GM21367 (cell line): Measurements from ENCODE around the gene SLC7A8.

Experiments
- ATAC-seq: cut with Tn5 transposase; IDR thresholded peaks from one replicate; pipeline ENCODE4 v1.9.1; 2021; ENCODE audit not compliant: unreplicated experiment

SLC7A8 gene

DNA sequence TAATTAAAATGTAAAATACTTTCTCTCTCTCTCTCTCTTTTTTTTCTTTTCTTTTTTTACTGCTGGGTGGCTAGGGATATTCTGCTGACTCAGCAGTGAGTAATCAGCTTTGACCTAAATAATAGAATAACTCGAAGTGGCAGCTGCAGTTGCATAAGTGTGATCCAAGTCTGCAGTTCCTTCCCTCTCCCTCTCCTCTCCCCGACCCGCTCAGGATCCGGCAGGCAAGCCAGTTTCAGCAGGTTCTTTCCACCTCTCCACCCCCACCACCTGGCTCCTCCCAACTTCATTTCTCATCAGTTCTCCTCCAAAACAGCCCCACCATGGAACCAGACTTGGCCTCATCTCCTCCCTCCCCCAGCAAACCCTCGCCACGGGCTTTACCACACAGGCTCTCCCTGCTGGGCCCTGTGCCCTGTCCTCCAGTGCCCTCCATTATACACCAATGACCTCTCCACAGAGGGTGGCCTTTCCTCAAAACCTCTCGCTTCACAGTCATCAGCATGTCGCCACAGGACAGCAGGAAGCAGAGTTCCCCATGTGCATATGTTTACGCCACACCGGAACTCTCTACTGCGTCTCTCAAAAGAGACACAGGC, 22.4 kb downstream of the SLC7A8 start:
- ATAC-seq, result no peak

DNA sequence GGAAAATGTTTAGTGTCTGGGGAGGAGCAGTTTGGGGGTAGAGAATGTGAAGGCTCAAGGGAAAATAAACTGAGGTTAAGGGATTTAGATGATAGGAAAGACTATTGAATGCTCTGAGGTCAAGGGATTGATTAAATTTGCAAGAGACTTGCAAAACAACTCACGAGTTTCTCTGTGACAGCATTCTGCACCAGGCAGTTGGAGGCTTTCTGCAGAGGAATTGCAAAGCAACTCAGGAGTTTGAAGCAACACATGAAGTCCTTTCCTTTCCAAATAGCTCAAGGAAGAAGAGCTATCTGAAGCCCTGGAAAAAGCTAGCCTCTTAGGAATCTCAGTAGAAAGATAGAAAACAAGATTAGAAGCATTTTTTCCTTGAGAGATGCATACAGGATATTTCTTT, 23.9 kb downstream of the SLC7A8 start:
- ATAC-seq, result no peak

DNA sequence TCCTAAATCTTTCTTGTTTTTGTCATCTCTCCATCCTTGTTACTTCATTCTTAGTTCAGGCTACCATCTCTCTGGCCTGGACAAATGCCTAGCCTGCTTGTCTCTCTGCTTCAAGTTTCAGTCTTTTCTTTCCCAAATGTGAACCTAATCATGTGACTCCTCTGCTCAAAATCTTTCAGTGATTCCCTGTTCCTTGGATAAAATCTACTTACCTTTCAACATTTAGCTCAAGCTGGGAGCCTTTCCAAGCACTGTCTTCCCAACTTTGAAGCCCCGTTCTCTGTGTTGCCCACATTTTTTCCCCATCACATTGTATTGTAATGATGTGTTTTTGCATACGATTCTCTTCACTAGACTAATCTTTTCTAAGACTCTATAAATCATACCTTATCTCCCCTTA, 24.7 kb downstream of the SLC7A8 start:
- no peak for ATAC-seq

DNA sequence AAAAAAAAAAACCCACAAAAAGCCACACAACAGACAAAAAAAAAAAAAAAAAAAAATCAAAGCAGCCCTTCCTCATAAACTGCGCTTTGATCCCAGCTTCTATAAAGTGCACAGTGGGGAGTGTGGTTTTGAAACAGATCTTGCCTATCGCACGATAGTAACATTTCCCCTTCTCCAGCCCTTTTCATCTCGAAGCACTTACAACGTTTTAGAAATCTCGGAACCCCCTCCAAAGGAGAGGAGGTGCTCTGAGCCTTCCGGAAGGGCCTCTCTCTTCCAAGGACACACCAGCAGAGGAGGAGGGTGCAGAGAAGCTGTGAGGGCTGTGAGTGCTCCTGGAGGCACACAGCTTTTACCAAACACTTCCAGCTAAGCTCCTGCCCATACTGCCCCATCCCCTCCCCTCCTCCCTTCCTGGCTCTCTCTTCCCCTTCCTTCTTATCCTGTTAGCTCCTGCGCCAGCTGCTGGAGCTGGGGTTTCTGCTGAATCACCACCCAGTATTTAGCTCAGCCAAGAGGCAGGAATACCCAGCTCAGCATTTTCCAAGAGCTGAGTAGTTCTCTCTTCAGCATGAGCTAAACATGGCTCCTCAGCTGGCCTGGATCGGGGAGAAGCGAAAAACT, 28.4 kb downstream of the SLC7A8 start:
- ATAC-seq, result no peak

DNA sequence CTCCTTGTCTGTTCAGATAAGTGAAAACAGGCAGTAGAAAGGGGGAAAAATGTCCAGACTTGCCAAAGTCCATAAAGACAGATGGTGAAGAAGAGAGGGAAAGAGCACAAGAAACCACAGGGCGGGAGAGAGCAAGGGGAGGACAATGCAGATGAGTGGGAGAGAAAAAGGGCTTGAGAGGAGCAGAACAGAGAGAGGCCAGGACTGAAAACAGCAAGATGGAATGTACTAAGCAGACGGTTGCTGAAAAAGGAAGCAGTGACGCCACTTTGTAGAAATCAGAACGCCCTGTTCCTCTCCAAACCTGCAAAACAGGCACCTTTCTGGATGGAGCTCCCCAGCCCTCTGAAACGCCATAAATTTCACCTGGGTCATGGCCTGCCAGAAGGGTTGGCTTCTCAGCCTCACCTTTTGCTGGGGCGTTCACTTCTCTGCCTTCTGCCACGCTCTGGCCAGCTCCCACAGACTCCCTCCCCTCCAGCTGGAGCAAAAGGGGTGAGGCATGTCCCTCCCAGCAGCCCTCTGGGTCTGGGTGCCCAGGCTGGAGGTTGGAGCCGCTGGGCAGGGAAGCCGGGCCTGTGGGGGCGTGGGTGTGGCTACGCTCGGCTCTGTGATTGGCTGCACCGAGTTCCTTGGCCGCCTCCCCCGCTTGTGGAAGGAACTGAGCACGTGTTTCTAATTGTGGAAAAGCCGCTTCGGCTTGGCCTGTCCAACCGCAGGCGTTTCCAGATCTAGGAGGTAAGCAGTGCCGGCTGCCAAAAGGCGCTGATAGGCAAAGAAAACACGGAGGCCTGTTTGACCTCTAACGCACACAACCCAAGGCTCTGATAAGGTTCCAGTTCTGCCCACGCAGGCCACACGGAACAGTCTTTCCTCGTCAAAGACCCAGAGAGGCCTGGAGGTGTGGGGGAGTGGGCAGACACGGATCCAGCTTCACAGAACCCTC, 29.3 kb downstream of the SLC7A8 start:
- ATAC-seq, result no peak

DNA sequence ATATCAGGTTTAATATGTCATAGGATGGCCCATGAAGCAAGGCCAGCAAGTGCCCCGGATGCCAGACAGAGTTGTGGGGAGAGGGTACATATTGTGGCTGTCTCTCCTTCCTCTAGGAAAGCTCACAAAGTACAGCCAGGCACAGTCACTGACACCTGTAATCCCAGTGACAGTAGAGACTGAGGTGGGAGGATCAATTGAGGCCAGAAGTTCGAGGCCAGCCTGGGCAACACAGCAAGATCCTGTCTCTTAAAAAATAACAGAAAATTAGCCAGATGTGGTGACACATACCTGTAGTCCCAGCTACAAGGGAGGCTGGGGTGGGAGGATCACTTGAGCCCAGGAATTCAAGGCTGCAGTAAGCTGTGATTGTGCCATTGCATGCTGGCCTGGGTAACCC, 32.1 kb downstream of the SLC7A8 start:
- no peak for ATAC-seq

DNA sequence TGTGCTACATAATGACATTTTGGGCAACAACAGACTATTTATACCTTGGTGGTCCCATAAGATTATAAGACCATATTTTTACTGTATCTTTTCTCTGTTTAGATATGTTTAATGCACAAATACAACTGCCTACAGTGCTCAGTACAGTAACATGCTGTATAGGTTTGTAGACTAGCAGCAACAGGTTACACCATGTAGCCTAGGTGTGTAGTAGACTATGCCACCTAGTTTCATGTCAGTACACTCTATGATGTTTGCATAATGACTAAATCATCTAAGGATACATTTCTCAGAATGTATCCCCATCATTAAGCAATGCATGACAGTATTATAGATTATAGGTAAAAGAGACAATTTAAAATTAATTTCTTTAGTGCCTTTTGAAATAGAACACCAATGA, 33.7 kb downstream of the SLC7A8 start:
- ATAC-seq, result no peak

DNA sequence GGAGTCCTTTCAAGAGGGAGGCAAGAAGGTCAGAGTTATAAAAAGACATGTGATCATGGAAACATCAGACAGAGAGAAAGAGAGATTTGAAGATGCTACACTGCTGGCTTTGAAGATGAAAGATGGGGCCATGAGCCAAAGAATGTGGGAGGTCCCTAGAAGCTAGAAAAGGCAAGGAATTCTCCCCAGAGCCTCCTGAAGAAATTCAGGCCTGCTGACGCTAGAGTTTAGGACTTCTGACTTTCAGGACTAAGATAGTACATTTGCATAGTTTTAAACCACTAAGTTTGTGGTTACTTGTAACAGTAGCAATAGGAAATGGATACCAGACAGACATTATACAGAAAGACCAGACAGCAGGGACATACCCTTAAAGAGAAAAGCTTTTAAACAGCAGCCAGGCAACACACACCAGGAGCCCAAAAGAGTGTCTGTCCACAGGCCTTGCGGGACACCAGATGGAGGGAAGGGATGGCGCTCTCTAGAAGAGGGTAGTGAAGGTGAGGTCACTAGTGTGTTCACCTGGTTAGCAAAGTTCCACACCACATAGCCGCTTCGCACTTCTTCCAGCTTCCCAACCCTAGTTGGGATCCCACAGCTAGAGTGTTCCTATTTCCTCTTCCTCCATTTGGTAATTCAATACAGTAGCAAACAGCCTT, 34.7 kb downstream of the SLC7A8 start:
- no peak for ATAC-seq

DNA sequence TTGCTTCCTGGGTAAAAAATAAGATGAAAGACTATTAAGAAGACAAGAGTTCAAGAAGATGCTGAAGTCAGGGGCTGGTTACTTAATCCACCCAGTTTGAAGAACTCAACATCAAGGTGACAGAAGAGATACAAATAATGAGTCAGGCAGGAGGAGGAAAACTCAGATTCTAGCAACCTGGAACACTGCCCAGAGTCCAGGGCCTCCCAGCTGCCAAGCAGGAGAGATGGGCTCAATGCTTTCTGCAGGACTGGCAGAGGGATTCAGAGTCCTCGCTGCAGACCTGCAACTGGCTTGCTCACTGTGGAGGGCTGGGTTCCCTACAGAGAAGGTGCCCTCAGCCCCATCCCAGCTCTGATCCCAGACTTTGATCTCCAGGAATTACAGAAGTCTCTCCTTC, 35.8 kb downstream of the SLC7A8 start:
- no peak for ATAC-seq

DNA sequence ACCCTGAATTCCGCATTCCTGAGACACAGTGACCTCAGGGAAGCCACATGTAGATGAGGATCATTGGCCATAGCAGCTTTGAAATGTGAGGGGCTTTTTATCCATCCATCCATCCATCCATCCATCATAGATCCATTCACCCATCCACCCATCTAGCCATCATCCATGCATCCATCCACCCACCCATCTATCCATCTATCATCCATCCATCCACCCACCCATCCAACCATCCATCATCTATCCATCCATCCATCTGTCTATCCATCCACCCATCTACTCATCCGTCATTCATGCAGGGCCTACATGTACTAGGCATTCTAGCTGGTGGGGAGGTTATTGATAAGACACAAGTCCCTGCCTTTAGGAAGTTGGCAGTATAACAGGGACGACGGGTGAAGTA, 36.5 kb downstream of the SLC7A8 start:
- ATAC-seq, result no peak

DNA sequence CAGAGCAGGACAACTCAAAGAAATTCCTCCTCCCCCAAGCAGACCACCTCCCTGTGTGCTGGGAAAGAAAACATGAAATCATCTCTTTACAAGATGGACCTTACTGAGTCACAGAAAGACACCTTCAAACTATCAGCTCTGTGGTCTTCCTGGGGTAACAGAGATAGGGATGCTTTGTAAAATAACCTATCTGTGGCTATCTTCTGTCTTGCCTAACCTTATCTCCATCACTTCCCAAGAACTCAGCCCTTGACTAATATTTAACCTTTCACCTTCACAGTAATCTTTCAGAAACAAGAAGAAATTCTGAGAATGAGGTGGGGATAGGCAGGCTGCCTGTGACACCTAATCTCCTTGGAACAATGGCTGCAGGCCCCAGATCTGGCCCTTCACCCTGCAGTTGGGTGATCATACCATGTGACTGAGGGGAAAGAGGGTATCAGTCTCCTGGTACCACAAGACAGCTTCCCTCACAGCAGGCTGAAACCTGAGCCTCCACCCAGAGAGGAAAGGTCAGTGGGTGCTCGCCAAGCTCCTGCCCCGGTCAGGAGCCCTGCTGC, 37.0 kb downstream of the SLC7A8 start:
- ATAC-seq, result no peak

DNA sequence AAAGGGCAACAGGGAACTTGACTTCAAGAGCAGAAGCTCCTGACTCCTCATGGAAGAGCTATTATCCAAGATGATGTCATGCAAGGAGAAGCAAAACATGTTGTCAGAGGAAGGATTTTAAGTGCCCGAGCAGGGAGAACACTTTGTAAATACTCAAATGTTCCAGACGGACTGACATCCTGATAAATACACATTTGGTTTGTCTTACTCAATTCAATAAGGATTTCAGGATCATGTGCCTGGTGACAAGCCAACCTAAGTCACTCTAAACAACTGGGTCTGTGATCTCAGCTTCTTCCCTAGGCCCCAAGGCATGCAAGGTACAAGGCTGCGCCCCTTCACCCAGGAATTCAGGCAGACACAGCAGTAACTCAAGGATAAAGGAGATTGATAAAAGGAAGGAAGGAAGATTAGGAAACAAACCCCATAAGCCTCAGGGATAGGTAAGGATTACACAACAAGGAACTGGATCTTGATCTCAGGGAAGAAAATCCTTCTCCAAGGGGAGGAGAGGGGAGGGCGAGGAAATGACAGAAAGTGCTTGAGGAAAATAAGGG, 37.6 kb downstream of the SLC7A8 start:
- no peak for ATAC-seq

DNA sequence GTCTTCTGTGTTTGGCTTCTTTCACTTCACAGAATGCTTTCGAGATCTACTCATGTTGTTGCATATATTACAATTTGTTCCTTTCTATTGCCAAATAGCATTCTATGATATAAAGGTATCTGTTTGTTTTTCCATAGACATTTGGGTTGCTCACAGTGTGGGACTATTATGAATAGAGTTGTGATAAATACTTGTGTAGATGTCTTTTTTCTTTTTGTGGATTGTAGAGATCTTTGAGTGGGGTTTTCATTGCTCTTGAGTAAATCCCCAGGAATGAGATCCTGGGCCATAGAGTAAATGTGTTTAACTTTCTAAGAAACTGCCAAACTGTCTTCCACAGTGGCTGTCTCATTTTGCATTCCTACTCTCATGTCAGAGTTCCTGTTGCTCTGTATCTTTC, 39.5 kb downstream of the SLC7A8 start:
- no peak for ATAC-seq

DNA sequence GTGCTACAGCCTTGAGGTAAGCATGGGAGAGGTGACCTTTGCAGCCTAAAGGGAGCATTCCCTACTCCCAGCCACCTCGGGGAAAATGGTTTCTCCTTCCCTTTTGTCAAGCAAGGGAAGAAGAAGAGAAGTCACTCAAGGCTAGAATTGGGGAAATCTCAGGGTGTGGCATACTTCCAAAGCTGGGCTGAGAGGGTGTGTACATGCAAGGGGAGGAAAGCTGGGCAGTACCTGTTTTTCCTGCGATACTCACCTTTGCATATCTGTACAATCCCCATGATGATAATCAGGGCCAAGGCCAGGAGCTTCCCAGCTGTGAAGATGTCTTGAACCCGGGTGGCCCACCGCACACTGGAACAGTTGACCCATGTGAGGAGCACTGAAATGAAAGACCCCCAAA, 40.6 kb downstream of the SLC7A8 start:
- no peak for ATAC-seq

DNA sequence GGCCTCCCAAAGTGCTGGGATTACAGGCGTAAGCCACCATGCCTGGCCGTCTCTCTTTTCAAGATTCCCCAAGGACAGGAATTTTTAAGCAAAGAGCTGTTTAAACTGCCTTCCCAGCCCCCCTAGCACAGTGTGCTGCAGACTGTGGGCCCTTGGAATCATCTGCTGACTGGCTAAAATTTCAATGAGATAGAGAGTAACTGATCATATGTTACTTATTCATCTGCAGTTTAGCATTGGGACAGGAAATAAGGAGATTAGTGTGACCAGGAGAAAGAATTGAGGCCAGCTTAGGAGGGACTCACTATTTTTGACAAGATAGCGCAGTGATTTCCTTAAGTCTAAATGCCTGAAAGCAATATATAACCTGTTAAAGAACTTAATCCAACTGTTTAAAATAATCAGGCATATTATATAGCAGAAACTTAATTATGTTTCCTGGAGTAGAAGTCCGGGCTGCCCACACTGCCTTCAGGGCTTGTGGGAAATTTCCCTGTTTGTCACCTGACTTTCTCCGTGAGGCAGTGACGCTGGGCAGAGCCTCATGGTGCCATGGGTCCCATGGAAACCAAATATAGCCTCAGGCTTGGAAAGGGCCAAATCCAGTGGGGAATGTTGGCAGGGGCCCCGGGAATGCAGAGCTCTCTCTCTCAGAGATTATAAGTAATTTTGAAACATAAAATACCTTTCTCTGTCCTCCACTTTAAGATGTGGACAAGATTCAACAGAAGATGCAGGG, 41.6 kb downstream of the SLC7A8 start:
- ATAC-seq, result no peak

DNA sequence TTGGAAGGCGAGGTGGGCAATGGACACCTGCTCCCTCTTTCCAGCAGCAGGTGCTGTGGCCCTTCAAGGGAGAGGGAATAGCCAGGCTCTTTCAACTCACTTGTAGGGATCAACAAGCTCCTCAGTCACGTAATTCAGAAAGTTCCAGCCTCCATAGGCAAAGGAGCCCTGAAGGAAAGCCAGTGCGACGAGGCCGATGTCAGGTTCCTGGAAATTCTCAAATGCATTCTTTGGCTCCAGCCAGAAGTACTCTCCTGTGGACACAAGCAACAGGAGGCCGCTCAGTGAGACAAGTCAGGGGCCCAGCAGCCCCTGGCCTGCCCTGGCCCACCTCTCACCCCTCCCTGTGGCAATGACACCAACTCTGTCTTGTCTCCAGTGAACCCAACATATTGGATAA, 43.1 kb downstream of the SLC7A8 start:
- ATAC-seq, result no peak

DNA sequence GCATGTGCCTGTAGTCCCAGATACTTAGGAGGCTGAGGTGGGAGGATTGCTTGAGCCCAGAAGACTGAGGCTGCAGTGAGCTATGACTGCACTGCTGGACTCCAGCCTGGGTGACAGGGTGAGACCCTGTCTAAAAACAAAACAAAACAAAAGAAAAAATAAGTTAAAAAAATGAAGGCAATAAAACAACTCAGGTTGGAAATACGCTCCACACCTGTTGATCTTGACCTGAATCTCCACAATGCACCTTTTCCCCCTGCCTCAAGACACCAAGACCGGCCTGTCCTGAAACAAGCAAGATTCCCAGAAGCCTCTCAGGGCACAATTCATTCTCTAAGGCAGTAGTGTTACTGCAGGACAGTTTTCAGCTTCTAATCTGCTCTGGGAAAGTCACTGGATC, 43.6 kb downstream of the SLC7A8 start:
- ATAC-seq, result no peak

DNA sequence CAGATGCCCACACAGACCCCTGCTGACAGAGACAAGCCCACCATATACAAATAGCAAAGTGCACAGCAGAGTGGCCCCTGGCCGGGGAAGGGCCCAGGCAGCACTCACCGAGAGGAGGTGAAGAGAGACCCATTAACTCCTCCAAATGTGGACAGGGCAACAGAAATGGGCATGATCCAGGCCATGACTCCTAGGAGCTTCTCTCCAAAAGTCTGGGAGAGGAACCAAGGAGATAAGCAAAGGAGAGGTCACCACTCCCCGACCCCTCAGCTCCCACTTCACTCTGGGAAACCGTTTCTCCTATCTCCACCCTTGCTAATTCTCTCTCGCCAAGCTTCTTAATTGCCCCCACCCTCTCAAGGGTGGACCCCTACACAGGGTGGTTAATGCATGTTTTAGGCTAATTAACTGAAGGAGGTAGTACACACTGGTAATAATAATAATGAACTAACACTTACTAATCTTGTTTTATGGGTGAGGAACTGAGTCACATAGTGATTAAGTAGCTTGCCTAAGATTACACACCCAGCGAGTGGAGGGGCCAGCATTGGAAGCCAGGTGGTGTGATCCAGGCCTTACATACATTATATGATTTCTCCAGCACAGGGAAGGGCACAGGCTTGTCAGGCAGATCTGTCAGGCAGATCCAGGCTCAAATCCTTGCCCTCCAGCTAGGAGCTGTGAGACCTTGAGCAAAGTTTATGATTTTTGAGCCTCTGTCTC, 45.5 kb downstream of the SLC7A8 start:
- no peak for ATAC-seq

DNA sequence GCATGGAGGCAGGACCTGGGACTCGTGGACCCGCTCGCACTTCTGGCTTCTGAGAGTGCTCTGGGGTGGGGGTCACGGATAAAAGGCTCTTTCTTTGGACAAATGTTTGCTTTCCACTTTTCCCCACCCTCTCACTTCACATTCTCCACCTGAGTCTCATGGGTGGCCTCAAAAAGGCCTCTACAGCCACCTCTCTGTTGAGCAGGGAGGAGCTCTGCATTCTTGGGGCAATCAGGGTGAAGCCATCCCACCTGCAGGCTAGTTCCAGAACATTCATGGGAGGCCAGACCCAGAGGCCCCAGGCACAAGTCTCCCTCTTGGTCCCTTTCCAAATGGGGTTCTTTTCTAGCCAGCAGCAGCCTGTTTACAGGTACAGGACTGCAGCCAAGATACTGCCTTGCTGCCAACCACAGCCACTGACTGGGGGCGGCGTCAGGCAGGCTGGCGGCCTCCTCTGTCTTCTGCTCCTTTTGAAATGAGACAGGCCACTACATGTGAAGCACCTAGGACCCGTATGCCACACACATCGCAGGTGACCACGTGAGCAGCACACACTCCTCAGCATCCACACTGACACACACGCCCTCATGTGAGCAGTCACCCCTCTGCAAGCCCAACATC, 46.2 kb downstream of the SLC7A8 start:
- ATAC-seq, result no peak
